Measurements from ENCODE around the gene VAV2. TPM values are rescaled to one million over a fixed set of nuclear protein-coding genes. Genes with fewer than 3 reads are reported as not detected.

The VAV2 gene
- total RNA-seq, 4 donors from 2014 or later = 10.3 to 20.1 (median 13.1) TPM

GRCh38 chr9:133939171-133939785 lies 52.8 kb downstream of the VAV2 start:
- no peaks in the 10 kb centered on the region for H3K9me3 ChIP-seq
- no peak for DNase-seq (ENCODE audit: low spot score in 2 of 2)

GRCh38 chr9:133938753-133939152 lies 53.4 kb downstream of the VAV2 start:
- Histone ChIP-seq H3K4me3 (no peak overlapping the region), H3K4me1 (peaks cover 0 to 38% (median 15%) of the 10 kb centered on the region in 4 donors), H3K27ac (no peak overlapping the region), H3K36me3 (peaks cover 0 to 18% (median 0%) of the 10 kb centered on the region in 3 donors), H3K9me3 (no peaks in the 10 kb centered on the region), H3K27me3 (no peaks in the 10 kb centered on the region)
- TF ChIP-seq POLR2A (IDR thresholded peaks at IDR 0.05) (no peak), EP300 (IDR thresholded peaks at IDR 0.05) (no peak)
- TF ChIP-seq, protein P1, sequence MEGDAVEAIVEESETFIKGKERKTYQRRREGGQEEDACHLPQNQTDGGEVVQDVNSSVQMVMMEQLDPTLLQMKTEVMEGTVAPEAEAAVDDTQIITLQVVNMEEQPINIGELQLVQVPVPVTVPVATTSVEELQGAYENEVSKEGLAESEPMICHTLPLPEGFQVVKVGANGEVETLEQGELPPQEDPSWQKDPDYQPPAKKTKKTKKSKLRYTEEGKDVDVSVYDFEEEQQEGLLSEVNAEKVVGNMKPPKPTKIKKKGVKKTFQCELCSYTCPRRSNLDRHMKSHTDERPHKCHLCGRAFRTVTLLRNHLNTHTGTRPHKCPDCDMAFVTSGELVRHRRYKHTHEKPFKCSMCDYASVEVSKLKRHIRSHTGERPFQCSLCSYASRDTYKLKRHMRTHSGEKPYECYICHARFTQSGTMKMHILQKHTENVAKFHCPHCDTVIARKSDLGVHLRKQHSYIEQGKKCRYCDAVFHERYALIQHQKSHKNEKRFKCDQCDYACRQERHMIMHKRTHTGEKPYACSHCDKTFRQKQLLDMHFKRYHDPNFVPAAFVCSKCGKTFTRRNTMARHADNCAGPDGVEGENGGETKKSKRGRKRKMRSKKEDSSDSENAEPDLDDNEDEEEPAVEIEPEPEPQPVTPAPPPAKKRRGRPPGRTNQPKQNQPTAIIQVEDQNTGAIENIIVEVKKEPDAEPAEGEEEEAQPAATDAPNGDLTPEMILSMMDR (IDR thresholded peaks at IDR 0.05) = no peak
- no peak for DNase-seq (ENCODE audit: low spot score in 2 of 2)
- WGBS, 2 donors = 83% methylated on average over 14 of the region's 14 CpGs

More at GRCh38 chr9:133939171-133939785, 52.8 kb downstream of the VAV2 start:
- H3K27me3 ChIP-seq = no peaks in the 10 kb centered on the region
- H3K4me3 ChIP-seq = no peak overlapping the region
- H3K36me3 ChIP-seq = peaks cover 0 to 18% (median 0%) of the 10 kb centered on the region in 3 donors
- WGBS, 2 donors = 87% methylated on average over 19 to 23 of the region's 23 CpGs
- no peak overlapping the region for H3K27ac ChIP-seq
- TF ChIP-seq EP300 (IDR thresholded peaks at IDR 0.05) (no peak), POLR2A (IDR thresholded peaks at IDR 0.05) (no peak)
- TF ChIP-seq, protein P1 (IDR thresholded peaks at IDR 0.05) = no peak
- peaks cover 0 to 34% (median 15%) of the 10 kb centered on the region in 4 donors for H3K4me1 ChIP-seq

- Histone ChIP-seq H3K27me3 (no peaks in the 10 kb centered on the region), H3K36me3 (peaks cover 0 to 18% (median 0%) of the 10 kb centered on the region in 3 donors), H3K4me1 (peaks cover 0 to 38% (median 15%) of the 10 kb centered on the region in 4 donors), H3K4me3 (no peak overlapping the region), H3K27ac (no peak overlapping the region), H3K9me3 (no peaks in the 10 kb centered on the region)
- TF ChIP-seq POLR2A (IDR thresholded peaks at IDR 0.05) (no peak), EP300 (IDR thresholded peaks at IDR 0.05) (no peak)
- TF ChIP-seq, protein P1 (IDR thresholded peaks at IDR 0.05) = no peak
- 89 to 94% methylated on average over 8 to 10 of the region's 10 CpGs for WGBS, 2 donors
- DNase-seq (ENCODE audit: low spot score in 2 of 2) = no peak
Measured at GRCh38 chr9:133938086-133938485, 54.0 kb downstream of the VAV2 start.

DNA sequence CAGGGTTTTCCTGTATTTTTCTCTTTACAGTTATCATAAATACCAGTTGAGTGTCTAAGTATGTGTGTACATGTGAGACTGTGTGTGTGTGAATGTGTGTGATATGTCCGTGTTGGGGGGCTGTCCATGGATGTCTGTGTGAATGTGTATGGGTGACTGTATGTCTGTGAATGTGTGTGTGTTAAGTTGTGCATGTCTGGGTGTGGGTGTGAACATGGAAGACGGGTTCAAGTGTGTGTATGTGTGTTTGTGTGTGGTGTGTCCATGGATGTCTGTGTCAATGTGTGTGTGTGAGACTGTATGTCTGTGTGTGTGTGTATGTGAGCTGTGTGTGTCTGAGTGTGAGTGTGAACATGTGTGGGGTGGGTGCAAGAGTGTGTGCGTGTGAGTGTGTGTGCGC lies 55.0 kb downstream of the VAV2 start:
- DNase-seq (ENCODE audit: low spot score in 2 of 2) = no peak
- Histone ChIP-seq H3K4me1 (peaks cover 0 to 39% (median 15%) of the 10 kb centered on the region in 4 donors), H3K36me3 (peaks cover 0 to 18% (median 0%) of the 10 kb centered on the region in 3 donors), H3K27ac (no peak overlapping the region), H3K4me3 (no peak overlapping the region), H3K9me3 (no peaks in the 10 kb centered on the region), H3K27me3 (no peaks in the 10 kb centered on the region)
- TF ChIP-seq, protein P1 (IDR thresholded peaks at IDR 0.05) = no peak
- TF ChIP-seq EP300 (IDR thresholded peaks at IDR 0.05) (no peak), POLR2A (IDR thresholded peaks at IDR 0.05) (no peak)
- 75 to 83% methylated on average over 4 of the region's 4 CpGs for WGBS, 2 donors

DNA sequence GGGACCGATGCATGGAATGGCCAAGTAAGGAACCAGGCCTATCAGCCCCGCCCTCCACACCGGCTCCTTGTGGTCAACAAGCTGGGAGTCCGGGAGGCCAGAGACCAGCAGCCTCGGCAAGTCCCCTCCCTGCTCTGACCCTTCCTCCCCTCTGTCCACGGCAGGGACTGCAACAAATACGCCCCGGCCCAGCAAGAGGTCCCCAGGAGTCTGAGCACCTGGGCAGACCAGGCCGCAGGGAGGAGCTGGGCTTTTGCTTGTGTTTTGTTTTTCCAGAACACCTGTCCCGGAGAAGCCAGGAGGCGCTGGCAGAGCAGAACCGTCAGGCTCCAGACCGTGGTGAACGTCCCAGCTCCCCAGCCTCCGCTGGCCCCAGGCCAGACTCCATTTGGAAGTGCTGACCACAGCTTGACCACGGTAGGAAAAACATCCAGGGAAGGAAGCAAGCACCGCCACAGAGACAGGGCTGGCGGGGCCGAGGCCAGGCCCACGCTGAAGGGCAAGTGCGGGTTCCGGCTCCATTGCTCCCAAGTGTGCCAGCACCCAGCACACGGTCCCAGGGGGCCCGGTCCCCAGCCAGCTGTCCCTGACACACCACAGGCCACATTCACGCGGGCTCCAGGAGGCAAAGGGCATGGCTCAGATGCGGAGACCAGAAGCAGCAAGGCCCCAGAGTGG lies 56.7 kb downstream of the VAV2 start:
- no peak for TF ChIP-seq EP300 (IDR thresholded peaks at IDR 0.05)
- TF ChIP-seq, protein P1 (IDR thresholded peaks at IDR 0.05) = peak in 2 of 5 experiments; percentile 19 to 46
- peaks cover 0 to 44% (median 15%) of the 10 kb centered on the region in 4 donors for H3K4me1 ChIP-seq
- H3K9me3 ChIP-seq = no peaks in the 10 kb centered on the region
- 26 to 30% methylated on average over 14 to 25 of the region's 27 CpGs for WGBS, 2 donors
- H3K27me3 ChIP-seq = no peaks in the 10 kb centered on the region
- peak; percentile 57 to 66 for DNase-seq (ENCODE audit: low spot score in 2 of 2)
- peak overlapping the region in 3 of 4 donors; percentile 63 to 83 (median 79) for H3K27ac ChIP-seq
- peaks cover 0 to 18% (median 0%) of the 10 kb centered on the region in 3 donors for H3K36me3 ChIP-seq
- H3K4me3 ChIP-seq = peak overlapping the region in 1 of 4 donors; percentile 7

Data from tibial nerve (tissue), 4 donors.